Measurements from ENCODE around the gene GLOD5.

- TF ChIP-seq CTCF (IDR thresholded peaks at IDR 0.05; ENCODE audit: poor library complexity) (no peak), EZH2 (IDR thresholded peaks at IDR 0.05; ENCODE audit: borderline replicate concordance) (no peak)
Measured at GRCh38 chrX:48769230-48769629, 7.7 kb downstream of the GLOD5 start.

All from hepatocyte (in vitro differentiated cells).